Esophagus muscularis mucosa (tissue), 4 donors: Measurements from ENCODE around the gene SIDT2. TPM values are rescaled to one million over a fixed set of nuclear protein-coding genes. Genes with fewer than 3 reads are reported as not detected.
"Not testable (repeated sequence)": the region's sequence is repeated elsewhere in the genome, so short reads cannot be mapped to it uniquely, and the experiment has no call there.

Source experiments
- DNase-seq: peaks from one replicate; pipeline ENCODE4 v3.0.0-alpha.2; 2017; ENCODE audit errors: extremely low spot score
- H3K27ac ChIP-seq, 4 donors: fragments of 200-600 bp; sonication (generic); replicated peaks in 1 of 4; 1 replicate in 3 of 4; 2 replicates in 1 of 4; pipeline ENCODE4 v1.5.1; 2016 to 2019; ENCODE audit warnings: mild to moderate bottlenecking in 1 of 4
- H3K27me3 ChIP-seq, 4 donors: fragments of 200-600 bp; sonication (generic); one replicate each; pipeline versions ENCODE4 v1.5.1 to v1.6.0; 2016 to 2019
- H3K36me3 ChIP-seq, 4 donors: fragments of 200-600 bp; sonication (generic); one replicate each; pipeline ENCODE4 v1.5.1; 2016 to 2019
- H3K4me1 ChIP-seq, 4 donors: fragments of 200-600 bp; sonication (generic); one replicate each; pipeline ENCODE4 v1.5.1; 2016 to 2019
- H3K4me3 ChIP-seq, 4 donors: fragments of 200-600 bp; sonication (generic); 1 replicate in 2 of 4; 2 replicates in 2 of 4; pipeline ENCODE4 v1.5.1; 2016 to 2019; ENCODE audit warnings: mild to moderate bottlenecking in 4 of 4, moderate library complexity in 1 of 4
- H3K9me3 ChIP-seq, 4 donors: fragments of 200-600 bp; sonication (generic); 1 replicate in 3 of 4; 2 replicates in 1 of 4; pipeline ENCODE4 v1.5.1; 2016 to 2019
- EP300 ChIP-seq: sonication (generic); formaldehyde crosslinking; IDR thresholded peaks from one replicate; pipeline ENCODE4 v1.6.1; 2017; ENCODE audit warnings: antibody characterized with exemption
- POLR2A ChIP-seq: fragments of 450-650 bp; IDR thresholded peaks from one replicate; pipeline ENCODE4 v1.6.1; 2017; ENCODE audit warnings: antibody characterized with exemption, moderate library complexity, mild to moderate bottlenecking, low read depth
- POLR2AphosphoS5 ChIP-seq, 2 donors: sonication (generic); formaldehyde crosslinking; IDR thresholded peaks; one replicate each; pipeline ENCODE4 v1.6.1; 2017; ENCODE audit warnings: antibody characterized with exemption in 2 of 2
- WGBS: methylation state at CpG from one replicate; pipeline ENCODE4 v1.1.5; 2018; 5-methylcytosine and 5-hydroxymethylcytosine counted together
- intact Hi-C: fragments of 100-400 bp; cut with DNase I; formaldehyde crosslinking; loops from one replicate; pipeline ENCODE4 v1.15.1; 2023
- total RNA-seq, 4 donors: library from RNA; depleted of rRNA; stranded (reverse); fragments of >200 nt; gene quantifications; one replicate each; pipeline versions ENCODE4 v1.1.0 to v1.2.1, GENCODE V29; 2016
- TF ChIP-seq, protein P1 (sequence below), 3 experiments: fragments of 200-600 bp in 2 of 3; fragments of 450-650 bp in 1 of 3; sonication (generic) in 2 of 3; IDR thresholded peaks; one replicate each; pipeline ENCODE4 v1.5.1; 2017 to 2019; ENCODE audit warnings: antibody characterized with exemption in 3 of 3, mild to moderate bottlenecking in 2 of 3, moderate library complexity in 1 of 3

Gene SIDT2
- total RNA-seq, 4 donors from 2014 or later: 26.5 to 34.1 (median 29.3) TPM

DNA sequence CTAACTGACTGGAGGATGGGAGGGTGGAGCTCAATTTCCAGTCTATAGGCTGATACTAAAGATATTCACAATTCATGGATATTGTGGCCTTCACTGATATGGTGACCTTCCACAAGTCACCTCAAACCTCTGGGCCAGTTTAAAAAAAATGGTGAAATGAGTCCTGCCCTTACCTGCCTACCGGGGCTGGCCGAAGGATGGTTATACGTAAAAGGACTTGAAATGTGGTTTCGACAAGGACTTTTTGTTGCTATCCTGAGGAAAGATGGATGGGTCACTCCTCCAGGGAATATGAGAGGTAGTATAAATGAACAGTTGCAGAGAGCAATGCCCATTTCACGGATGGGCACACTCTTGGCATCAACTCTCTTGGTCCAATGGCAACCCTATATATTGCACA lies 28.9 kb downstream of the SIDT2 start:
- 95% methylated on average over 4 of the region's 5 CpGs for WGBS
- H3K9me3 ChIP-seq, H3K27me3 ChIP-seq, DNase-seq, H3K4me3 ChIP-seq, intact Hi-C loops: not testable (repeated sequence)
- peak overlapping the region in 2 of 4 donors; percentile 57 to 66 for H3K27ac ChIP-seq
- H3K4me1 ChIP-seq: peaks cover 17 to 45% (median 36%) of the 10 kb centered on the region in 4 donors
- TF ChIP-seq POLR2AphosphoS5 (IDR thresholded peaks at IDR 0.05): peak in 1 of 2 donors; percentile 79
- H3K36me3 ChIP-seq: peaks cover 13 to 47% (median 37%) of the 10 kb centered on the region in 4 donors

DNA sequence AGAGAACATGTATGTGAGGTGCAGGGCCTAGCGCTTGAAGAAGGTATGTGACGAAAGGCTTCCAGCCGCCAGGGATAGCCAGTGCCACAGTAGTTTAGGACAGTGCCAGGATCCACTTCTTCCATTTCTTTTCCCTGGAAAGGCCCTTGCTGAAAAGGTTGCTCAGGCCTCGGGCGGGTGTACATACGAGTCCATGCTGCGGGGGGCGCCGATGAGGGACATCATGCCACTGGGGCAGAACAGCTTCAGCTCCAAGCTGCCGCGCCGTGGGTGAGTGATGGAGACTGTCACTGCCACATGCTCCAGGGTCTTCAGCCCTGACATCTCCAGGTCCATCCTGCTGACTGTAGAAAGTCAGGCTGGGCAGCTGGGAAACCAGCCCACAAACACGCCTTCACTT lies 30.2 kb downstream of the SIDT2 start:
- H3K4me1 ChIP-seq: peaks cover 17 to 34% (median 32%) of the 10 kb centered on the region in 4 donors
- peak; percentile 61 to 97 for TF ChIP-seq POLR2AphosphoS5 (IDR thresholded peaks at IDR 0.05)
- TF ChIP-seq, protein P1, sequence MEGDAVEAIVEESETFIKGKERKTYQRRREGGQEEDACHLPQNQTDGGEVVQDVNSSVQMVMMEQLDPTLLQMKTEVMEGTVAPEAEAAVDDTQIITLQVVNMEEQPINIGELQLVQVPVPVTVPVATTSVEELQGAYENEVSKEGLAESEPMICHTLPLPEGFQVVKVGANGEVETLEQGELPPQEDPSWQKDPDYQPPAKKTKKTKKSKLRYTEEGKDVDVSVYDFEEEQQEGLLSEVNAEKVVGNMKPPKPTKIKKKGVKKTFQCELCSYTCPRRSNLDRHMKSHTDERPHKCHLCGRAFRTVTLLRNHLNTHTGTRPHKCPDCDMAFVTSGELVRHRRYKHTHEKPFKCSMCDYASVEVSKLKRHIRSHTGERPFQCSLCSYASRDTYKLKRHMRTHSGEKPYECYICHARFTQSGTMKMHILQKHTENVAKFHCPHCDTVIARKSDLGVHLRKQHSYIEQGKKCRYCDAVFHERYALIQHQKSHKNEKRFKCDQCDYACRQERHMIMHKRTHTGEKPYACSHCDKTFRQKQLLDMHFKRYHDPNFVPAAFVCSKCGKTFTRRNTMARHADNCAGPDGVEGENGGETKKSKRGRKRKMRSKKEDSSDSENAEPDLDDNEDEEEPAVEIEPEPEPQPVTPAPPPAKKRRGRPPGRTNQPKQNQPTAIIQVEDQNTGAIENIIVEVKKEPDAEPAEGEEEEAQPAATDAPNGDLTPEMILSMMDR (IDR thresholded peaks at IDR 0.05): peak in 2 of 3 experiments; percentile 23 to 31
- intact Hi-C loops, H3K4me3 ChIP-seq, H3K27me3 ChIP-seq, H3K9me3 ChIP-seq, DNase-seq: not testable (repeated sequence)
- peak overlapping the region in 3 of 4 donors; percentile 40 to 67 (median 55) for H3K27ac ChIP-seq
- 47% methylated on average over 3 of the region's 13 CpGs for WGBS
- H3K36me3 ChIP-seq: peaks cover 15 to 52% (median 36%) of the 10 kb centered on the region in 4 donors

DNA sequence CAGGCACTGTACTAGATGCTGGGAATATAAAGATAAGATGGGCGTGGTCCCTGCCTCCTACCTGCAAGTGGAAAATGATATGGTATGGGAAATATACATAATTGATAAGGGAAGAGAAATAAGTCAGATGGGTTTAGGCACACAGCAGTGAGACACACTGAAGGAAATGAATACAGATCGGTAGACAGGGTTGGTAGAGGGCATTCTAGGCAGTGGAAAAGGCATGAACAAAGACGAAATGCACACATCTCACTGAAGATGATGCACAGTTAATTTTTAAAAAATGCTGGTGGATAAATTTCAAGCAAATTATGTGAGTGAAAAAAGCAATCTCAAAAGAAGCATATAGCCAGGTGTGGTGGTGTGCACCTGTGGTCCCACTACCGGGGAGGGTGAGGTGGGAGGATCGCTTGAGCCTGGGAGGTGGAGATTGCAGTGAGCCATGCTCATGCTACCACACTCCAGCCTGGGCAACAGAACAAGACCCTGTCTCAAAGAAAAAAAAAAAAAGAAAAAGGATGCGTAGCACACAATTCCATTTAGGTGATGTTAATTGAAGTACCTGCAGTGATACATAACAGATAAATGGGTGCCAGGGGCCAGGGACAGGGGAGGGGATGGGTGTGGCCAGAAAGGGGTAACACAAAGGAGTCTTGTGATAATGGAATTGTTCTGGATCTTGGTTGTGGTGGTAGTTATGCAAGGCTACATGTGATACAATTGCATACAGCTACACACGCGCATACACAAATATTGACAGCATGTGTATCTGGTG lies 31.0 kb downstream of the SIDT2 start:
- DNase-seq, H3K27me3 ChIP-seq, intact Hi-C loops, H3K4me3 ChIP-seq, H3K9me3 ChIP-seq: not testable (repeated sequence)
- H3K4me1 ChIP-seq: peaks cover 9 to 27% (median 25%) of the 10 kb centered on the region in 4 donors
- H3K36me3 ChIP-seq: peaks cover 7 to 52% (median 33%) of the 10 kb centered on the region in 4 donors
- peak; percentile 20 to 97 for TF ChIP-seq POLR2AphosphoS5 (IDR thresholded peaks at IDR 0.05)
- H3K27ac ChIP-seq: peak overlapping the region in 3 of 4 donors; percentile 56 to 74 (median 65)
- 86% methylated on average over 7 of the region's 8 CpGs for WGBS

DNA sequence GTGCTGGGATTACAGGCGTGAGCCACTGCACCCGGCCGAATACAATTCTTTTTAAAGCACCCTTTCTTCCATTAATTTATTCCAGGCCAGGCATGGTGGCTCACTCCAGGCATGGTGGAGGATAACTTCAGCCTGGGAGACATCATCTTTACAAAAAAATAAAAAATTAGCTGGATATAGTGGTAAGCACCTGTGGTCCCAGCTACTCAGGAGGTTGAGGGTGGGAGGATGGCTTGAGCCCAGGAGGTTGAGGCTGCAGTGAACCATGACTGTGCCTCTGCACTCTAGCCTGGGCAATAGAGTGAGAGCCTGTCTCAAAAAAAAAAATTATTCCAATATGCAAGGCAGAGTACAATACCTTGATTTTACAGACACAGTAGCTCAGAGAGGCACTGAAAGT lies 32.1 kb downstream of the SIDT2 start:
- Histone ChIP-seq H3K36me3 (peaks cover 6 to 50% (median 30%) of the 10 kb centered on the region in 4 donors), H3K27ac (peak overlapping the region; percentile 48 to 74 (median 60)), H3K9me3 (no peaks in the 10 kb centered on the region), H3K4me3 (no peak overlapping the region), H3K27me3 (no peaks in the 10 kb centered on the region), H3K4me1 (peaks cover 0 to 19% (median 14%) of the 10 kb centered on the region in 4 donors)
- intact Hi-C loops: no loop called here
- 96% methylated on average over 3 of the region's 3 CpGs for WGBS
- no peak for DNase-seq
- no peak for TF ChIP-seq POLR2A
- TF ChIP-seq EP300: no peak
- peak in 1 of 2 donors; percentile 36 for TF ChIP-seq POLR2AphosphoS5 (IDR thresholded peaks at IDR 0.05)
- TF ChIP-seq, protein P1 (IDR thresholded peaks at IDR 0.05): no peak

DNA sequence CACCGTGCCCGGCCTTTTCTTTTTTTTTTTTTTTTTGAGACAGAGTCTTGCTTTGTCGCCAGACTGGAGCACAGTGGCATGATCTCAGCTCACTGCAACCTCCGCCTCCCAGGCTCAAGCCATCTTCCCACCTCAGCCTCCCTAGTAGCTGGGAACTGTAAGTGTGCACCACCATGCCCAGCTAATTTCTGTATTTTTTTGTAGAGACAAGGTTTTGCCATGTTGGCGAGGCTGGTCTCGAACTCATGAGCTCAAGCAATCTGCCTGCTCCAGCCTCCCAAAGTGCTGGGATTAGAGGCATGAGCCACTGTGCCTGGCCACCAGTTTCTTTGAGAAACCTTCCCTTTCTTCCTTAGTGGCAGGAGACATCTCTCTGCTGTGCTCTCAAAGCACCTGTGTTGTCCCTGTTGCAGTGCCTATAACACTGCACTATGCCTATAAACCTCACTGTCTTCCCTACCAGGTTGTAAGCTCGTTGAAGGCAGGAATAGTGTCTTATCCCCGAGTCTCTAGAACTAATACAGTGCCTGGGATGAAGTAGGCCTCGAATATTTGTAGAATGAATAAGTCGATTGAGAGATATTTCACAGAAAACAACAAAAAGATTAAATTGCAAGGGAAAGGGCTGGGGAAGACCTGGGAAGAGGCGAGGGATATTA lies 34.3 kb downstream of the SIDT2 start:
- peak overlapping the region; percentile 8 to 36 (median 34) for H3K27ac ChIP-seq
- intact Hi-C loops: no loop called here
- TF ChIP-seq, protein P1 (IDR thresholded peaks at IDR 0.05): no peak
- TF ChIP-seq POLR2A (no peak), POLR2AphosphoS5 (IDR thresholded peaks at IDR 0.05) (peak in 1 of 2 donors; percentile 63)
- no peaks in the 10 kb centered on the region for H3K9me3 ChIP-seq
- H3K36me3 ChIP-seq: peaks cover 6 to 72% (median 39%) of the 10 kb centered on the region in 4 donors
- H3K27me3 ChIP-seq: no peaks in the 10 kb centered on the region
- WGBS: 95% methylated on average over 11 of the region's 11 CpGs
- H3K4me1 ChIP-seq: peaks cover 9 to 41% (median 34%) of the 10 kb centered on the region in 4 donors
- no peak overlapping the region for H3K4me3 ChIP-seq
- no peak for DNase-seq
